A549 (cell line): ENCODE results near the gene REL. TPM values are rescaled to one million over a fixed set of nuclear protein-coding genes. Genes with fewer than 3 reads are reported as not detected.

Source experiments
- ATAC-seq, 2 experiments: fragments of 200-7000 bp in 1 of 2; fragments of >200 bp in 1 of 2; cut with Nextera tagmentation in 1 of 2; cut with Tn5 transposase in 1 of 2; 3 replicates each; pipeline versions ENCODE4 v1.8.0 to v1.9.1; 2018 to 2020; ENCODE audit warnings: mild to moderate bottlenecking in 1 of 2, moderate library complexity in 1 of 2
- CTCF ChIA-PET: fragments of 300-600 bp; sonication (Branson Sonifier 250); formaldehyde crosslinking; extraction: SDS; loops from one replicate; lab custom pipeline; 2021; ENCODE audit warnings: antibody characterized with exemption, inconsistent platforms; lab: Yijun Ruan, JAX
- POLR2A ChIA-PET: fragments of 350-600 bp; formaldehyde crosslinking; extraction: SDS; loops from one replicate; lab custom pipeline; 2021; ENCODE audit warnings: antibody characterized with exemption, inconsistent platforms; lab: Yijun Ruan, JAX
- DNase-seq, 2 experiments: peaks; one replicate each; pipeline versions ENCODE4 v3.0.0 to v3.0.0-alpha.2; 2011 to 2016; ENCODE audit warnings: low read depth in 1 of 2, low spot score in 1 of 2
- FAIRE-seq: peaks from 2 replicates; lab custom pipeline; 2011; peaks lifted over from hg19 to GRCh38; lab: Jason Lieb, UNC
- H3K27ac ChIP-seq, 2 experiments: fragments of >200 bp; sonication (Bioruptor Twin); formaldehyde crosslinking; 3 replicates each; pipeline ENCODE4 v1.5.1; 2016 to 2017
- H3K4me1 ChIP-seq: fragments of >200 bp; sonication (Bioruptor Twin); formaldehyde crosslinking; 3 replicates; pipeline ENCODE4 v1.6.1; 2016
- H3K4me2 ChIP-seq: fragments of >200 bp; sonication (Bioruptor Twin); formaldehyde crosslinking; 3 replicates; pipeline ENCODE4 v1.6.1; 2016
- H3K4me3 ChIP-seq: fragments of >200 bp; sonication (Bioruptor Twin); formaldehyde crosslinking; 3 replicates; pipeline ENCODE4 v1.5.1; 2016
- H3K9me3 ChIP-seq: fragments of >200 bp; sonication (Bioruptor Twin); formaldehyde crosslinking; 3 replicates; pipeline ENCODE4 v1.6.1; 2016
- CBX8 ChIP-seq: fragments of 200-600 bp; sonication (generic); IDR thresholded peaks from 2 replicates; pipeline ENCODE4 v1.6.1; 2016
- CEBPB ChIP-seq, 2 experiments: fragments of >200 bp in 1 of 2; sonication (Bioruptor Twin) in 1 of 2; formaldehyde crosslinking in 1 of 2; IDR thresholded peaks; 2 replicates each; pipeline ENCODE4 v1.6.1; 2012 to 2016
- EHF ChIP-seq: fragments of 250-450 bp; sonication (Bioruptor Pico); IDR thresholded peaks from 2 replicates; pipeline ENCODE4 v1.5.0; 2020; ENCODE audit warnings: mild to moderate bottlenecking
- EHMT2 ChIP-seq: fragments of 200-600 bp; sonication (generic); IDR thresholded peaks from 2 replicates; pipeline ENCODE4 v1.6.1; 2016; ENCODE audit warnings: antibody characterized with exemption, low read depth, mild to moderate bottlenecking, moderate library complexity
- ESRRA ChIP-seq: fragments of 150-350 bp; IDR thresholded peaks from 2 replicates; pipeline ENCODE4 v1.6.1; 2014; ENCODE audit warnings: mild to moderate bottlenecking, low read length, borderline replicate concordance
- FOSB ChIP-seq: fragments of 250-450 bp; sonication (Bioruptor Pico); IDR thresholded peaks from 2 replicates; pipeline ENCODE4 v1.5.0; 2020; ENCODE audit warnings: mild to moderate bottlenecking, moderate library complexity
- GATA3 ChIP-seq: IDR thresholded peaks from 2 replicates; pipeline ENCODE4 v1.6.1; 2012; ENCODE audit warnings: borderline replicate concordance
- HES2 ChIP-seq: fragments of >200 bp; sonication (Bioruptor Twin); formaldehyde crosslinking; IDR thresholded peaks from 2 replicates; pipeline ENCODE4 v1.6.1; 2016
- HEYL ChIP-seq: fragments of 250-450 bp; sonication (Bioruptor Pico); IDR thresholded peaks from 2 replicates; pipeline ENCODE4 v1.8.0; 2021; ENCODE audit warnings: mild to moderate bottlenecking, moderate library complexity
- HOXA7 ChIP-seq: fragments of 250-450 bp; sonication (Bioruptor Pico); IDR thresholded peaks from 2 replicates; pipeline ENCODE4 v1.5.0; 2020; ENCODE audit warnings: mild to moderate bottlenecking, moderate library complexity
- JUNB ChIP-seq: fragments of >200 bp; sonication (Bioruptor Twin); formaldehyde crosslinking; IDR thresholded peaks from 2 replicates; pipeline ENCODE4 v1.6.1; 2016
- KDM1A ChIP-seq: fragments of 200-600 bp; sonication (generic); IDR thresholded peaks from 2 replicates; pipeline ENCODE4 v1.6.1; 2016; ENCODE audit warnings: low read depth, mild to moderate bottlenecking
- MAFK ChIP-seq: fragments of 450-650 bp; IDR thresholded peaks from 2 replicates; pipeline ENCODE4 v1.6.1; 2014; ENCODE audit not compliant: partially characterized antibody
- NFE2L2 ChIP-seq: fragments of 150-350 bp; conservative IDR thresholded peaks from 2 replicates; pipeline ENCODE4 v1.6.1; 2014; ENCODE audit warnings: low read length
- NR3C1 ChIP-seq: fragments of >200 bp; sonication (Bioruptor Twin); formaldehyde crosslinking; IDR thresholded peaks from 3 replicates; pipeline ENCODE4 v1.6.1; 2017
- PHF8 ChIP-seq: fragments of 200-600 bp; sonication (generic); IDR thresholded peaks from 2 replicates; pipeline ENCODE4 v1.6.1; 2016; ENCODE audit warnings: low read depth, mild to moderate bottlenecking, antibody characterized with exemption, moderate library complexity, borderline replicate concordance
- RCOR1 ChIP-seq: fragments of 150-350 bp; IDR thresholded peaks from 2 replicates; pipeline ENCODE4 v1.6.1; 2014; ENCODE audit warnings: antibody characterized with exemption, low read length, low read depth
- RNF2 ChIP-seq: fragments of 200-600 bp; sonication (generic); IDR thresholded peaks from 2 replicates; pipeline ENCODE4 v1.6.1; 2016; ENCODE audit warnings: low read depth, mild to moderate bottlenecking, antibody characterized with exemption, moderate library complexity, borderline replicate concordance
- SMC3 ChIP-seq: fragments of >200 bp; sonication (Bioruptor Twin); formaldehyde crosslinking; IDR thresholded peaks from 3 replicates; pipeline ENCODE4 v1.6.1; 2018; ENCODE audit warnings: inconsistent platforms
- TP53 ChIP-seq: fragments of 250-450 bp; sonication (Bioruptor Pico); IDR thresholded peaks from 2 replicates; pipeline ENCODE4 v1.5.0; 2021; ENCODE audit warnings: mild to moderate bottlenecking, moderate library complexity
- USF2 ChIP-seq: fragments of 450-650 bp; IDR thresholded peaks from 2 replicates; pipeline ENCODE4 v1.6.1; 2014; ENCODE audit warnings: antibody characterized with exemption
- ZFP36 ChIP-seq: fragments of 450-650 bp; IDR thresholded peaks from 2 replicates; pipeline ENCODE4 v1.6.1; 2014; ENCODE audit warnings: borderline replicate concordance; ENCODE audit not compliant: partially characterized antibody
- ZNF302 ChIP-seq: fragments of 250-450 bp; sonication (Bioruptor Pico); IDR thresholded peaks from 2 replicates; pipeline ENCODE4 v1.9.0; 2021; ENCODE audit warnings: inconsistent platforms, mild to moderate bottlenecking, moderate library complexity
- WGBS: methylation state at CpG from one replicate; pipeline ENCODE4 v1.1.6; 2017; ENCODE audit errors: missing lambda C conversion rate; 5-methylcytosine and 5-hydroxymethylcytosine counted together
- polyA plus RNA-seq, 4 experiments: library from polyadenylated mRNA; depleted of rRNA in 3 of 4; stranded (reverse); fragments of >200 nt; fragmentation: RNase III in 1 of 4; extraction: RNeasy Plus Mini Kit Qiagen cat#74134 plus additional on column Dnase treatment in 1 of 4; gene quantifications; 2 replicates in 3 of 4; 3 replicates in 1 of 4; pipeline ENCODE4 v1.2.3, GENCODE V29; 2011 to 2017

Gene REL
- polyA plus RNA-seq, 2 of the 4 experiments (the other 2 are of a cell fraction): 2.4 to 9.3 TPM

DNA sequence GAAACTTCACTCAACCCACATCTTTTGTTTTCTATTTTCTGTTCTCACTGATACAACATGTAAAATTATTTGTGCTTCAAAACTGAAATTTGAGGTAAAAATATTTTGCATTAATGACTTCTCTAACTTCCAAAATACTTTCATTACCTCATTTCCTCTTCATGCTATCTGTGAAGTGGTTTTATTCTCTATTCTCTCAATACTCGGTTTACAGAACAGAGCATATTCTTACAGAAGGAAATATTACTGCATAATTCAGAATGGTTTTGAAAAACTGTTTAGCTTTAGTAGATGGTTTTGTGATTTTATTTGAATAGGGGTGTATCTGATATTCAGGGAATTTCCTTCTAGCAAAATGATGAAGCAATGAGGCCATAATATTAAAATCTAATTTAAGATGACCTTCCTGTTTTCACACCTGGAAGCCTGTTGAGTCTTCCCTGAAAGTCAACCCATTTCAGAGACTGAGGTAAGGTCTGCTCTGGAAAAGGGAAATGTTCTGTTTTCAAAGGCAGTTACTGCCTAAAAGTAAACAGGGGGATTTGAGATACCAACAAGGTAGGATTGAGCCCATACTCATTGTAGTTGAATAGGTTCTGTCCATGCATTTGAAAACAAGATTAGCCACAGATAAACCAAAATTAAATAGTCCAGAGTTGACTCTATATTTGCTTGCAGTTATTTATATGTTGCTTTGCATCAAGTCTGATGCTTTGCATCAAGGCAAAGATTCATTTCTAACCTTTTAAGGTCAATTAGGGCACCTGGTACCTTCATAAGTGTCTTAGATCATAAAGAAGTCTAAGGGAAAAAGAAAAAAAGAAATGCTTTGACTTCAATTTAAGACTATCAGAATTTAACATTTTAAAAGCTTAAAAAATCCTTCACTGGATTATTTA is 85.4 kb downstream of the REL start:
- Histone ChIP-seq H3K4me2 (no peak overlapping the region), H3K9me3 (no peaks in the 10 kb centered on the region), H3K4me3 (no peak overlapping the region), H3K4me1 (peaks cover 12% of the 10 kb centered on the region), H3K27ac (no peak overlapping the region)
- TF ChIP-seq FOSB (CRISPR knock-in tag): no peak
- TF ChIP-seq ZNF302: no peak
- no peak for TF ChIP-seq HEYL (CRISPR knock-in tag)
- TF ChIP-seq ESRRA: no peak
- no peak for TF ChIP-seq SMC3
- no peak for TF ChIP-seq GATA3
- no peak for TF ChIP-seq EHF (CRISPR knock-in tag)
- no peak for TF ChIP-seq EHMT2
- no peak for TF ChIP-seq MAFK
- TF ChIP-seq PHF8: no peak
- TF ChIP-seq CEBPB (IDR thresholded peaks at IDR 0.05): no peak
- no peak for TF ChIP-seq RCOR1
- TF ChIP-seq KDM1A: no peak
- TF ChIP-seq RNF2: no peak
- 61% methylated on average over 1 of the region's 1 CpG for WGBS
- CTCF ChIA-PET: interaction anchor here (0.6 to 1.2 kb wide), 3 partner anchors 11 to 152 kb away, joined by 3 read pairs; no protein-coding TSS in a partner anchor
- DNase-seq (no peak), FAIRE-seq (no peak), ATAC-seq (no peak)
- POLR2A ChIA-PET: no interaction called here

- 82% methylated on average over 20 of the region's 32 CpGs for WGBS
- POLR2A ChIA-PET: no interaction called here
- no peak for FAIRE-seq
Measured at GRCh38 chr2:60972889-60973656, 91.7 kb downstream of the REL start.

GRCh38 chr2:60973705-60974104 is 92.3 kb downstream of the REL start:
- POLR2A ChIA-PET: interaction anchor here (0.6 kb wide), 1 partner anchor 31 kb away, joined by 3 read pairs; no protein-coding TSS in a partner anchor
- no peak overlapping the region for H3K27ac ChIP-seq
- peak in 1 of 2 experiments; percentile 57; a peak in 4 of 6 replicates for ATAC-seq
- TF ChIP-seq SMC3 (no peak), ZNF302 (no peak), TP53 (no peak), HOXA7 (CRISPR knock-in tag) (no peak), JUNB (no peak), USF2 (no peak), NFE2L2 (no peak), CBX8 (no peak), ESRRA (no peak)
- CTCF ChIA-PET: no interaction called here
- H3K4me2 ChIP-seq: no peak overlapping the region
- no peaks in the 10 kb centered on the region for H3K9me3 ChIP-seq
- peaks cover 7% of the 10 kb centered on the region; the same call in 2 of the 3 replicates for H3K4me1 ChIP-seq
- FAIRE-seq: no peak
- DNase-seq: no peak
- 40% methylated on average over 5 of the region's 5 CpGs for WGBS
- H3K4me3 ChIP-seq: no peak overlapping the region

More at GRCh38 chr2:60972889-60973656, 91.7 kb downstream of the REL start:
- H3K4me3 ChIP-seq: no peak overlapping the region
- TF ChIP-seq EHF (CRISPR knock-in tag): no peak
- TF ChIP-seq JUNB: no peak
- no peak for TF ChIP-seq SMC3
- TF ChIP-seq NR3C1: no peak
- TF ChIP-seq HES2: no peak
- no peak for TF ChIP-seq ZFP36
- no peak for TF ChIP-seq GATA3
- DNase-seq (no peak), ATAC-seq (peak in 1 of 2 experiments; percentile 41; a peak in 3 of 6 replicates)
- no peaks in the 10 kb centered on the region for H3K9me3 ChIP-seq
- peaks cover 8% of the 10 kb centered on the region; the same call in 2 of the 3 replicates for H3K4me1 ChIP-seq
- CTCF ChIA-PET: interaction anchor here (0.9 to 1.0 kb wide), 2 partner anchors 11 to 26 kb away, joined by 3 to 4 read pairs; no protein-coding TSS in a partner anchor
- no peak overlapping the region for H3K27ac ChIP-seq
- H3K4me2 ChIP-seq: no peak overlapping the region
